Measurements from ENCODE around the gene NDUFS8.
"Not testable (repeated sequence)": the region's sequence is repeated elsewhere in the genome, so short reads cannot be mapped to it uniquely, and the experiment has no call there.

DNA sequence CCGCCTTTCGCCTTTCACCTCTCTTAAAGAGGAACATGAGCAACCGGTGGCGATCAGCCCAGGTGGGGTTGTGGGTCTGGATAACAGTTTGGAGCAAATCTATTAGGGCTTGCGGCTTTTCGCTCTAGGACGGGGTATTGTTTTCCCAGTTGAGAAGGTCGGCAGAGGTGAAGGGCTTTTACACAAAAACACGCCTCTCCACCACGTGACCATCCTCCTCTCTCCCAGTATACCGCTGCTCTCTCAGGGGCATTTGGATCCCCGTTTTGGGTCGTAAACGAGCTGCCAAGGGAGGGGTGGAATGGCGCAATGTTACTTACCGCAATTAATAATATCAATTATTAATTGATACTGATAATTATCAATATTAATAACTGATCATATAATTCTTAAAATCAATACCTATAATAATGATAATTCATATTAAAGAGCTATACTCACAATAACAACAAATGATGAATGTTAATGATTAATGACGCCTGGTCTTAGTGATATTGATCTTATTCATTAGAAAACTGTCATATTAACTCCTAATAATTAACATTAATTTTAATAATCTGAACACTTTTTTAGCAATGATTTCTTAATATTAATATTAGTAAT is 48.1 kb upstream of the NDUFS8 start:
- not testable (repeated sequence) for TF ChIP-seq EZH2phosphoT487 (IDR thresholded peaks at IDR 0.05; ENCODE audit: insufficient read depth, low read depth); EZH2 (IDR thresholded peaks at IDR 0.05; ENCODE audit: insufficient read depth, poor library complexity, severe bottlenecking)
